Coronary artery (tissue), 2 donors: ENCODE results near the gene EIF3L.

ENCODE experiments used
- DNase-seq: peaks from one replicate; pipeline ENCODE4 v3.0.0-alpha.2; 2017; ENCODE audit warnings: low spot score
- H3K27ac ChIP-seq, 2 donors: fragments of 200-600 bp; sonication (generic); one replicate each; pipeline ENCODE4 v1.5.1; 2016 to 2019
- H3K4me3 ChIP-seq: fragments of 200-600 bp; sonication (generic); 2 replicates; pipeline ENCODE4 v1.5.1; 2016; ENCODE audit warnings: mild to moderate bottlenecking, moderate library complexity
- CTCF ChIP-seq: fragments of 200-600 bp; sonication (generic); IDR thresholded peaks from one replicate; pipeline ENCODE4 v1.5.1; 2019; ENCODE audit warnings: antibody characterized with exemption

Gene EIF3L

GRCh38 chr22:37804881-37805809 lies 44.1 kb upstream of the EIF3L start:
- peak; percentile 93 for DNase-seq
- TF ChIP-seq CTCF, result no peak
- Histone ChIP-seq H3K4me3 (peak overlapping the region; percentile 83), H3K27ac (peak overlapping the region; percentile 60 to 95)

- DNase-seq, result no peak
- peak overlapping the region; percentile 60 to 95 for H3K27ac ChIP-seq
- peak overlapping the region; percentile 83 for H3K4me3 ChIP-seq
- TF ChIP-seq CTCF, result no peak
Observed at GRCh38 chr22:37805810-37806277, 43.4 kb upstream of the EIF3L start.

GRCh38 chr22:37806409-37807333 lies 42.5 kb upstream of the EIF3L start:
- Histone ChIP-seq H3K27ac (peak overlapping the region; percentile 24 to 68), H3K4me3 (peak overlapping the region; percentile 83)
- DNase-seq, result no peak
- TF ChIP-seq CTCF, result no peak

GRCh38 chr22:37807410-37808293 lies 41.6 kb upstream of the EIF3L start, which contains the start of gene GCAT:
Gene GCAT, plus strand, starts transcription at chr22:37807934. Its CDS starts 34 bp downstream, at chr22:37807968.
- TF ChIP-seq CTCF, result no peak
- Histone ChIP-seq H3K27ac (peak within 1 kb of the TSS; percentile 61 to 87), H3K4me3 (peak within 1 kb of the TSS; percentile 83)
- peak; percentile 98 for DNase-seq

GRCh38 chr22:37808294-37808657 lies 40.9 kb upstream of the EIF3L start:
- peak overlapping the region; percentile 83 for H3K4me3 ChIP-seq
- DNase-seq, result no peak
- TF ChIP-seq CTCF, result no peak
- H3K27ac ChIP-seq, result peak overlapping the region; percentile 61 to 87

- TF ChIP-seq CTCF, result no peak
- H3K4me3 ChIP-seq, result no peak overlapping the region
- DNase-seq, result no peak
- H3K27ac ChIP-seq, result no peak overlapping the region
Observed at GRCh38 chr22:37809672-37810333, 39.4 kb upstream of the EIF3L start.
